ENCODE data around the gene CUL7. TPM values are rescaled to one million over a fixed set of nuclear protein-coding genes. Genes with fewer than 3 reads are reported as not detected.
A peak's percentile ranks its signal among the peaks of the same experiment; 100 is the strongest.

Gene CUL7
- polyA plus RNA-seq (8.1 to 15.0 TPM (median 10.4 TPM) in 3 replicates), polyA minus RNA-seq (20.3 to 34.4 TPM (median 20.9 TPM) in 3 replicates)
- 4.6 TPM for polyA plus RNA-seq (2011; ENCODE audit: low read depth)
- 5.7 and 8.6 TPM in 2 replicates for polyA plus RNA-seq (2011; cell fraction: cytosol; rRNA removed)
- 23.8 and 29.9 TPM in 2 replicates for polyA plus RNA-seq (2011; cell fraction: nucleus; rRNA removed)
- 8.8 and 10.9 TPM in 2 replicates for polyA plus RNA-seq (2012; ENCODE audit: low replicate concordance)
- polyA minus RNA-seq (2011; cell fraction: cytosol; rRNA and poly(A)+ RNA removed): 13.4 TPM
- polyA minus RNA-seq (2011; cell fraction: nucleus; rRNA and poly(A)+ RNA removed): 22.1 and 22.4 TPM in 2 replicates

GRCh38 chr6:43053545-43054205 is at the start of gene CUL7:
Gene CUL7, minus strand, starts transcription at chr6:43053851. Its CDS starts 1,063 bp downstream, at chr6:43052788.
- TF ChIP-seq EZH2 (IDR thresholded peaks at IDR 0.05; ENCODE audit: low read length) (no peak), CTCF (optimal IDR thresholded peaks at IDR 0.05 in 1 of 3, IDR thresholded peaks at IDR 0.05 in 1 of 3, conservative IDR thresholded peaks at IDR 0.05 in 1 of 3; ENCODE audit: extremely low read depth in 1 of 3, insufficient read depth in 2 of 3, low read length in 3 of 3) (peak in 1 of 3 experiments; percentile 18)
- Histone ChIP-seq H3K27me3 (ENCODE audit: control insufficient read depth, extremely low read depth, insufficient read depth, low read length) (no peaks in the 10 kb centered on the region), H4K20me1 (ENCODE audit: control insufficient read depth, extremely low read depth, insufficient read depth, low read length) (no peaks in the 10 kb centered on the region), H3K79me2 (ENCODE audit: control insufficient read depth, insufficient read depth, low read length) (peaks cover 21% of the 10 kb centered on the region), H3K9ac (ENCODE audit: control insufficient read depth, extremely low read depth, insufficient read depth, low read length) (peak within 1 kb of the TSS; percentile 94), H3K4me3 (ENCODE audit: control insufficient read depth in 2 of 3, extremely low read depth in 1 of 3, insufficient read depth in 2 of 3, low read depth in 1 of 3, low read length in 3 of 3) (peak within 1 kb of the TSS; percentile 90 to 94 (median 90)), H3K9me3 (ENCODE audit: control insufficient read depth, low read depth, low read length) (no peaks in the 10 kb centered on the region), H3K9me1 (ENCODE audit: control insufficient read depth, extremely low read depth, insufficient read depth, low read length) (no peaks in the 10 kb centered on the region), H3K36me3 (ENCODE audit: control insufficient read depth in 2 of 2, extremely low read depth in 1 of 2, insufficient read depth in 2 of 2, low read length in 2 of 2) (peaks cover 17 to 28% of the 10 kb centered on the region in 2 experiments), H3K4me2 (ENCODE audit: control insufficient read depth, extremely low read depth, insufficient read depth, low read depth, low read length) (peak within 1 kb of the TSS; percentile 95), H2AFZ (ENCODE audit: control insufficient read depth, low read length) (peak within 1 kb of the TSS; percentile 1), H3K27ac (ENCODE audit: control insufficient read depth, insufficient read depth, low read length) (peak within 1 kb of the TSS; percentile 86), H3K4me1 (ENCODE audit: control insufficient read depth, extremely low read depth, insufficient read depth, low read length) (peaks cover 23% of the 10 kb centered on the region)
- DNase-seq (ENCODE audit: low read depth, low spot score) (peak; percentile 49), FAIRE-seq (no peak)
- dilution Hi-C loops (cut with MboI; ENCODE audit: extremely low pct_ligation_motif_present, low sequenced_read_pairs): no loop called here

GRCh38 chr6:43101497-43101896 is 47.8 kb upstream of the CUL7 start:
- Histone ChIP-seq H2AFZ (ENCODE audit: control insufficient read depth, low read length) (no peak overlapping the region), H4K20me1 (ENCODE audit: control insufficient read depth, extremely low read depth, insufficient read depth, low read length) (no peaks in the 10 kb centered on the region), H3K9ac (ENCODE audit: control insufficient read depth, extremely low read depth, insufficient read depth, low read length) (no peak overlapping the region), H3K9me3 (ENCODE audit: control insufficient read depth, low read depth, low read length) (no peaks in the 10 kb centered on the region), H3K4me3 (ENCODE audit: control insufficient read depth in 2 of 3, extremely low read depth in 1 of 3, insufficient read depth in 2 of 3, low read depth in 1 of 3, low read length in 3 of 3) (no peak overlapping the region), H3K79me2 (ENCODE audit: control insufficient read depth, insufficient read depth, low read length) (peaks cover 66% of the 10 kb centered on the region), H3K27ac (ENCODE audit: control insufficient read depth, insufficient read depth, low read length) (no peak overlapping the region), H3K36me3 (ENCODE audit: control insufficient read depth in 2 of 2, extremely low read depth in 1 of 2, insufficient read depth in 2 of 2, low read length in 2 of 2) (peaks cover 0 to 3% of the 10 kb centered on the region in 2 experiments), H3K4me1 (ENCODE audit: control insufficient read depth, extremely low read depth, insufficient read depth, low read length) (peaks cover 31% of the 10 kb centered on the region), H3K4me2 (ENCODE audit: control insufficient read depth, extremely low read depth, insufficient read depth, low read depth, low read length) (no peak overlapping the region), H3K9me1 (ENCODE audit: control insufficient read depth, extremely low read depth, insufficient read depth, low read length) (no peaks in the 10 kb centered on the region), H3K27me3 (ENCODE audit: control insufficient read depth, extremely low read depth, insufficient read depth, low read length) (no peaks in the 10 kb centered on the region)
- dilution Hi-C loops (cut with MboI; ENCODE audit: extremely low pct_ligation_motif_present, low sequenced_read_pairs): no loop called here
- FAIRE-seq (no peak), DNase-seq (ENCODE audit: low read depth, low spot score) (no peak)
- TF ChIP-seq CTCF (optimal IDR thresholded peaks at IDR 0.05 in 1 of 3, IDR thresholded peaks at IDR 0.05 in 1 of 3, conservative IDR thresholded peaks at IDR 0.05 in 1 of 3; ENCODE audit: extremely low read depth in 1 of 3, insufficient read depth in 2 of 3, low read length in 3 of 3) (no peak), EZH2 (IDR thresholded peaks at IDR 0.05; ENCODE audit: low read length) (no peak)

All from keratinocyte (primary cell).